GM12878 (cell line): Measurements from ENCODE around the gene CTBS.

Experiments
- ATF7 ChIP-seq: fragments of 450-650 bp; IDR thresholded peaks from 2 replicates; pipeline ENCODE4 v1.6.1; 2016; ENCODE audit warnings: low read depth, mild to moderate bottlenecking
- BHLHE40 ChIP-seq, 2 experiments: fragments of 450-650 bp in 1 of 2; IDR thresholded peaks; 2 replicates each; pipeline ENCODE4 v1.6.1; 2011 to 2017; ENCODE audit warnings: low read depth in 2 of 2, borderline replicate concordance in 1 of 2, improper control_type of control experiment in 1 of 2, low read length in 1 of 2, mild to moderate bottlenecking in 1 of 2
- CEBPB ChIP-seq, 2 experiments: fragments of 150-350 bp in 1 of 2; IDR thresholded peaks; 2 replicates each; pipeline ENCODE4 v1.6.1; 2012 to 2014; ENCODE audit warnings: low read depth in 2 of 2, low read length in 2 of 2, borderline replicate concordance in 1 of 2, inconsistent platforms in 1 of 2
- EZH2 ChIP-seq: IDR thresholded peaks from 2 replicates; pipeline ENCODE4 v1.6.1; 2012; ENCODE audit warnings: low read depth, mild to moderate bottlenecking, control low read depth, inconsistent platforms, low read length, borderline replicate concordance; ENCODE audit not compliant: control insufficient read depth
- MYC ChIP-seq: IDR thresholded peaks from 2 replicates; pipeline ENCODE4 v1.6.1; 2011; ENCODE audit warnings: mild to moderate bottlenecking, low read length, moderate library complexity, inconsistent platforms; ENCODE audit not compliant: insufficient read depth, insufficient replicate concordance, insufficient read length, severe bottlenecking
- POLR2A ChIP-seq: IDR thresholded peaks from 2 replicates; pipeline ENCODE4 v1.6.1; 2011; ENCODE audit warnings: low read depth, mild to moderate bottlenecking, low read length
- POLR2AphosphoS5 ChIP-seq: IDR thresholded peaks from 2 replicates; pipeline ENCODE4 v1.6.1; 2011; ENCODE audit warnings: mild to moderate bottlenecking, low read length, inconsistent platforms
- SIN3A ChIP-seq: IDR thresholded peaks from 2 replicates; pipeline ENCODE4 v1.6.1; 2012; ENCODE audit warnings: low read depth, low read length, improper control_type of control experiment
- SPI1 ChIP-seq: IDR thresholded peaks from 2 replicates; pipeline ENCODE4 v1.6.1; 2011; ENCODE audit warnings: low read depth, mild to moderate bottlenecking, low read length, moderate library complexity, borderline replicate concordance; ENCODE audit not compliant: insufficient read depth
- ZNF274 ChIP-seq: IDR thresholded peaks from one replicate; pipeline ENCODE4 v1.8.0; 2011; ENCODE audit not compliant: insufficient read length, insufficient read depth
- TF ChIP-seq, protein P1 (sequence below), 3 experiments: IDR thresholded peaks in 2 of 3; conservative IDR thresholded peaks in 1 of 3; 2 replicates each; pipeline ENCODE4 v1.5.1; 2011; ENCODE audit warnings: low read depth in 3 of 3, low read length in 3 of 3, mild to moderate bottlenecking in 3 of 3, control low read depth in 2 of 3, moderate library complexity in 2 of 3, inconsistent platforms in 1 of 3, mixed read lengths in 1 of 3; ENCODE audit not compliant: control insufficient read depth in 2 of 3, insufficient read depth in 1 of 3; ENCODE audit errors: extremely low read depth in 1 of 3

GRCh38 chr1:84605157-84605556 is 30.9 kb upstream of the CTBS start:
- TF ChIP-seq SPI1 (no peak), POLR2AphosphoS5 (no peak), CEBPB (IDR thresholded peaks at IDR 0.05; ENCODE audit: borderline replicate concordance in 1 of 2, low read depth in 2 of 2, low read length in 2 of 2) (no peak), POLR2A (no peak), ATF7 (no peak), BHLHE40 (IDR thresholded peaks at IDR 0.05; ENCODE audit: borderline replicate concordance in 1 of 2, low read depth in 2 of 2, low read length in 1 of 2) (no peak), EZH2 (no peak), MYC (no peak), SIN3A (no peak), ZNF274 (no peak)
- TF ChIP-seq, protein P1, sequence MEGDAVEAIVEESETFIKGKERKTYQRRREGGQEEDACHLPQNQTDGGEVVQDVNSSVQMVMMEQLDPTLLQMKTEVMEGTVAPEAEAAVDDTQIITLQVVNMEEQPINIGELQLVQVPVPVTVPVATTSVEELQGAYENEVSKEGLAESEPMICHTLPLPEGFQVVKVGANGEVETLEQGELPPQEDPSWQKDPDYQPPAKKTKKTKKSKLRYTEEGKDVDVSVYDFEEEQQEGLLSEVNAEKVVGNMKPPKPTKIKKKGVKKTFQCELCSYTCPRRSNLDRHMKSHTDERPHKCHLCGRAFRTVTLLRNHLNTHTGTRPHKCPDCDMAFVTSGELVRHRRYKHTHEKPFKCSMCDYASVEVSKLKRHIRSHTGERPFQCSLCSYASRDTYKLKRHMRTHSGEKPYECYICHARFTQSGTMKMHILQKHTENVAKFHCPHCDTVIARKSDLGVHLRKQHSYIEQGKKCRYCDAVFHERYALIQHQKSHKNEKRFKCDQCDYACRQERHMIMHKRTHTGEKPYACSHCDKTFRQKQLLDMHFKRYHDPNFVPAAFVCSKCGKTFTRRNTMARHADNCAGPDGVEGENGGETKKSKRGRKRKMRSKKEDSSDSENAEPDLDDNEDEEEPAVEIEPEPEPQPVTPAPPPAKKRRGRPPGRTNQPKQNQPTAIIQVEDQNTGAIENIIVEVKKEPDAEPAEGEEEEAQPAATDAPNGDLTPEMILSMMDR (IDR thresholded peaks at IDR 0.05 in 2 of 3, conservative IDR thresholded peaks at IDR 0.05 in 1 of 3; ENCODE audit: control insufficient read depth in 2 of 3, extremely low read depth in 1 of 3, insufficient read depth in 1 of 3, low read depth in 3 of 3, low read length in 3 of 3) = no peak
